Activated CD4-positive, alpha-beta T cell treated with anti-CD3 and anti-CD28 coated beads, Interleukin-2, Interleukin-6, amounts not matched to agents 100 ng/mL and 50 ng/mL, durations not matched to agents 16 hours and 8 hours (primary cell): ENCODE measurements around the gene HECTD1.
"Not testable (repeated sequence)": the region's sequence is repeated elsewhere in the genome, so short reads cannot be mapped to it uniquely, and the experiment has no call there.

ENCODE experiments used
- DNase-seq: peaks from one replicate; pipeline ENCODE4 v3.0.0-alpha.2; 2020

HECTD1 gene

GRCh38 chr14:31086466-31086865 is 121.1 kb downstream of the HECTD1 start:
- DNase-seq, result not testable (repeated sequence)

- DNase-seq, result no peak
These were observed 122.6 kb downstream of the HECTD1 start for GRCh38 chr14:31085027-31085426.

GRCh38 chr14:31084385-31084784 is 123.2 kb downstream of the HECTD1 start:
- DNase-seq, result no peak

- DNase-seq, result no peak
These were observed 123.8 kb downstream of the HECTD1 start for GRCh38 chr14:31083781-31084180.

GRCh38 chr14:31080484-31080883 is 127.1 kb downstream of the HECTD1 start:
- DNase-seq, result no peak

- no peak for DNase-seq
These were observed 127.5 kb downstream of the HECTD1 start for GRCh38 chr14:31080056-31080455.

- DNase-seq, result no peak
These were observed 128.8 kb downstream of the HECTD1 start for GRCh38 chr14:31078766-31079165.

- no peak for DNase-seq
These were observed 132.4 kb downstream of the HECTD1 start for GRCh38 chr14:31075144-31075543.

GRCh38 chr14:31071151-31071550 is 136.4 kb downstream of the HECTD1 start:
- DNase-seq, result no peak

- DNase-seq, result no peak
These were observed 137.2 kb downstream of the HECTD1 start for GRCh38 chr14:31070431-31070830.

- DNase-seq, result no peak
These were observed 138.2 kb downstream of the HECTD1 start for GRCh38 chr14:31069343-31069742.

GRCh38 chr14:31068235-31068634 is 139.4 kb downstream of the HECTD1 start:
- no peak for DNase-seq

GRCh38 chr14:31062908-31063307 is 144.7 kb downstream of the HECTD1 start:
- not testable (repeated sequence) for DNase-seq

GRCh38 chr14:31060253-31060875 is 147.2 kb downstream of the HECTD1 start:
- no peak for DNase-seq

GRCh38 chr14:31059152-31059924 is 148.3 kb downstream of the HECTD1 start:
- no peak for DNase-seq

- no peak for DNase-seq
These were observed 149.8 kb downstream of the HECTD1 start for GRCh38 chr14:31057701-31058364.

- DNase-seq, result no peak
These were observed 150.6 kb downstream of the HECTD1 start for GRCh38 chr14:31057035-31057434.

GRCh38 chr14:31052905-31053586 is 154.5 kb downstream of the HECTD1 start:
- not testable (repeated sequence) for DNase-seq

GRCh38 chr14:31051511-31051910 is 156.1 kb downstream of the HECTD1 start:
- DNase-seq, result no peak

GRCh38 chr14:31051023-31051422 is 156.6 kb downstream of the HECTD1 start:
- no peak for DNase-seq
